NCI-H1694 treated with DMSO at 0.1 percent for 48 hours (cell line): ENCODE results near the gene WIPI1.
"Not testable (repeated sequence)": the region's sequence is repeated elsewhere in the genome, so short reads cannot be mapped to it uniquely, and the experiment has no call there.

Source experiments
- DNase-seq: peaks from one replicate; lab custom pipeline; 2025; lab: John Stamatoyannopoulos, UW

Gene WIPI1

DNA sequence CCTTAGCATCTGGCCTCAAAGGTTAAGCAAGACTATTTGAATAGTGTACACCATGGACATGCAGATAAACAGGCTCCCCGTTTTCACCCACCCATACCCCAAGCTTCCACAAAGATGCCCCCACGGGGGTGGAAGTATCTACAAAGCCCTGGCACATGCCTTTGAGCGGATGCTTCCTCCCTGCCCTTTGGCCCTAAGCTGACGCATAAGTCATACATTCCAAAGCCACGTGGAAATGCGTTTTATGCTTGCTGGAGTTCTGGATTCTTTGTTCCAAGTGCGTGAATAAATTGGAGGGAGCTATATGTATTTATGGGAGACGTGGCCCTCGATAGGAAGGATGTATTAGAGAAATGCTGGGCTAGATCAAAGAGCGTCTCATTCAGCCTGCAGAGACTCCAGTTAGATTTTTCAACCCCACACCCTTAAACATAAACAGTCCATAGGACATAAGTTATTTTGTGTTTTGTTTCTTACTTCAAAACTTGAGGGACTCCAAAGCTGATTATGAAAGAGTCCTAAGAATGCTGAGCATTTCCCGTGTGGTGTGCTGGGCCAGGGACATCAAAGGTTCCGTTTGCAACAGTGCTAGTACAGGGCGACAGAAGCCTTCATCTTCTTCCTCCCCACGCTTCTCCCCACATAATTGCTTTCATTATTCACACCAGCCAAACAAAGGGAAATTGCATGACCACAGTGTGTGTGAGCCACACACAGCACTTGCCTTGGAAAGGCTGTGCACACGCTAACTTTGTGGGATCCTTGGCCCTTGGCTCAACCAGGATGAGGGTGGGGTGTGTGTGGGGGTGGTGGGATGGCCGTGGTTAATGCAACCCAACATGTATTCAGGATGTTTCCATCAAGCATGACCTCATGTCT, 73.6 kb downstream of the WIPI1 start:
- DNase-seq: no peak

DNA sequence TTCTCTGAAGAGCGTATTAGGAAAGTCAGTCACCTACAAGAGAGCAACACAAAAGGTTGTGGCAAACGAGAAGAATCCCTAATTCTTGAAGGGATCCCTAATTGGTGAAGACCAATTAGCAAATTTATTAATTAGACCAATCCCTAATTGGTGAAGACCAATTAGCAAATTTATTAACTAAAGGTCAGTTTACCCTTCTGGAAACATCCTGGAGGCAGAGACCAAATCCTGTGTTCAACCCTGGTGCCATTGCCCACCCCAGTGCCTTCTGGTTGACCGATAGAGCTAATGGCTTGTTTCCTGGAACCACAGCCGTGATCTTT, 74.2 kb downstream of the WIPI1 start:
- DNase-seq: no peak

DNA sequence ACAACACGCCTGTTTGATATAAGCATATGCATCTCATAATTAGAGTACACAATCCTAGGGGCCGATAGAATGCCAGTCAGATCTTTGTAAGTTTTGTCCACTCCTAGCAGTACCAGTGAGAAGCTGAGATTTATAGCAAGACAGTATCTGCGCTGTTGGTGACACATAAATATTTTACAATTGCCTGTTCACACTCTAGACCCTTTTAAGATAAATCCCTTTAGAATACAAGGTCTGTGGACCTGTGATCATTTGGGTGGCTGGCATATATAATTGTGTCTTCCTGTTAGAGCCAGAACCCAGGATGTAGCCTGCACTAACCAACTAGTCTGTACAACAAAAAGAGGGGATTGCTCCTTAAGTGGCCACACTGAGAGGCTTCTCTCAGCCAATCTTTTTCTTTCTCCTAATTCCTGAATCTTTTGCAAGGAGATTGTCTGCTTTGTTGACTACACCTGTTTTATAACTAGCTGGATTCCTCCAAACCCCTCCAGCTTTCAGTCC, 74.7 kb downstream of the WIPI1 start:
- no peak for DNase-seq

DNA sequence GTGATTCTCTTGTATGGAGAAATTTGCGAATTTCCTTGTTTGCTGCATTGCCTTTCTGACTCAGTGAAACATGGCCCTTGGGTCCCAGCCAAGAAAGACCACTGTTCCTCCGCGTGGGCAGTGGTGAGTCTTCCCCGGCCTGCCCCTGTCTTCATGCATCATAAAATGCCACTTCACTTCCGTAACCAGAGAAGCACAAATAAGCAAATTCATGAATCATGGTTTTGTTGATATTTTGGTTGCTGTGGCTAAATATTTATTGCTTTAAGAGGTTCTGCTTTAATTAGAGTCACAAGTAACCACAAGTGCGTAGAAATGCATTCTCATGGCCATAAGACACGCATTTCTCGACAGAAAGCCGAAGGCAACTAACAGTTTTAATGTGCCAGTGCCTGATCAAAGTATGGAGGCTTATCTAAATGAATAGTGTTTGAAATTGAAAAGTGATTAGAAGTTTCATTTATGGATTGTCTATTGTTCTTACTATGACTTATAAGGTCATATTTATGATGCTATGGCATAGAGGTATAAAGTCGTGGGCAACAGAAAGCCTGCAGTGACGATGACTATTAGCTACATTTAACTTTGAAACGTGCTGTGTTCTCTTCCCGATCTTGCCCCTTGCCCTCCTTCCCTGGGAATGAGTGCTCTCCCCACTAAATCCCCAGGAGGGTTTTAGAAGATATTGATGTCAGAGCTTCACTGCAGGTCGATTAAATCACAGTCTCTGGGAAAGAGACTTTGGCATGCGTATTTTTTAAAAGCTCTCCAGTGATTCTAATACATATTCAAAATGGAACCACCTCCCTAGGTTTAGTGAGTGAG, 76.0 kb downstream of the WIPI1 start:
- no peak for DNase-seq

DNA sequence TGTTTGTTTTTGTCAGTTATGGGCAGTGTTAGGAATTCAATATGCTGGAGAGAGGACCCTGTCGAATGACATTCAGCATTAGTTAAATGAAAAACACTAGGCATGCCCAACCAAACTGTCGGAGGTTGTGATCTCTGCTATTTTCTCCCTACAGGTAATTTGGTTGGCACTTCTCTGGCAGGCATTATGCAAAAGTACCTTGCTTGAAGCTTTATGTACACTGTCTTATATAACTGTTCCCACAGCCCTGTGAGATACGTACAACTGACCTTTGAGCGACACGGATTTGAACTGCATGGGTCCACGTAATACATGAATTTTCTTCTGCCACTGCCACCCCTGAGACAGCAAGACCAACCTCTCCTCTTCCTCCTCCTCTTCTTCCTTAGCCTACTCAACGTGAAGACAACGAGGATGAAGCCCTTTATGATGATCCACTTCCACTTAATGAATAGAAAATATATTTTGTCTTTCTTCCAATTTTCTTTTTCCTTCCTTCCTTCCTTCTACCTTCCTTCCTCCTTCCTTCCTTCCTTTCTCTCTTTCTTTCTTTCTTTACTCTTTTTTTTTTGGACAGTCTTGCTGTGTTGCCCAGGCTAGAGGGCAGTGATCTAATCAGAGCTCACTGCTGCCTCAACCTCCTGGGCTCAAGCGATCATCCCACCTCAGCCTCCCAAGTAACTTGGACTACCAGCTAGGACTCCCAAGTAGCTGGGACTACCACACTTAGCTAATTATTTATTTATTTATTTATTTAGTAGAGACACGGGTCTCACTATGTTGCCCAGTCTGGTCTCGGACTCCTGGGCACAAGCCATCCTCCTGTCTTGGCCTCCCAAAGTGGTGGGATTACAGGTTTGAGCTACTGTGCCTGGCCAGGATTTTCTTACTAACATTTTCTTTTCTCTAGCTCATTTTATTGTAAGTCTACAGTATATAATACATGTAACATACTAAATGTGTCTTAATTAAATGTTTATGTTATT, 77.3 kb downstream of the WIPI1 start:
- no peak for DNase-seq

GRCh38 chr17:68379177-68379510, 78.2 kb downstream of the WIPI1 start:
- no peak for DNase-seq

DNA sequence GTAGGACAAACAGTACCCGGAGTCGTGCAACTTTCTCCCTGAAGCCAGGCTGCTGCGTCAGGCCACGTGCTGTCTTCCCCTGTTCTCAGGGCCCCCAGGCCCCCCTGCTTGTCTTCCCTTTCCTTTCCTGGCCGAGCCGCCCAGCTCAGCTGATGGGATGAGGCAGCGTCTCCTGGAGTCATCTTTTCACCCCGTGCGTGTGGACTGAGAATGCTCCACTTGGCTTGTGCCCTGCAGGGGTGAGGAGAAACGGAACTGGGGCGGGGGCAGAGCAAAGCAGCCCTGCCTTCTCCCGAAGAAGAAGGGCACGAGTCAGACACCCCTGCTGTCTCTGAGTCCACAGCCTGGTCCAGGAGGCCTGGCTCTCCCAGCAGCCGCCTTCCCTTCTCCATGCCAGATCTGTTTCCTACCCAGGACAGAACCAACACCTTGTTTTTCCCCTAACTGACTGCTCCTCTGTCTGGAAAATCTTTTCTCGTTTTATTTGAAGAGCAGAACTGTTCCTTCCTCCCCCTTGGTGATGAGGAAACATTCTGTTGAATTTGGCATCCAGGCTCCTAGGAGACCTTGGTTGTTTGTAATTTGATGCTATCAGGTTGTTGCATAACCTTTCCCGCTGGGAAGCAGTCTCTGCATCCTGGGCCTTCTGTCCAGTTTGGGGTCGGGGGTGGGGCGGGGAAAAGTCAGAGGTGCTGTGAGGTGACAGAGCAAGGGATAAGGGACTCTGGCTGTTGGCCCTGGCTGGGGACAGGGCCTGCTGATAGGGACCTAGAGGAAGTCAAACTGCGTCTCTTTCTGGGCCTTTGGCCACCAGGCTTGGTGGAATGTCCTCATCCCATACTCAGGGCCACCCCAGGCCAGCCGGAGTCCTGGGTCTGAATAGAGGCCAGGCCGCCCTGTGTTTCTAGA, 78.8 kb downstream of the WIPI1 start:
- DNase-seq: no peak

GRCh38 chr17:68377771-68378267, 79.5 kb downstream of the WIPI1 start:
- DNase-seq: no peak

- DNase-seq: not testable (repeated sequence)
Observed at GRCh38 chr17:68376178-68376577, 81.1 kb downstream of the WIPI1 start.

GRCh38 chr17:68375566-68375965, 81.7 kb downstream of the WIPI1 start:
- DNase-seq: no peak
